Measurements from ENCODE around the gene SIRPB2.

- TF ChIP-seq CTCF (IDR thresholded peaks at IDR 0.05; ENCODE audit: low read depth, low read length, poor library complexity, severe bottlenecking) (no peak), EZH2phosphoT487 (IDR thresholded peaks at IDR 0.05; ENCODE audit: borderline replicate concordance, low read length) (no peak)
Measured at GRCh38 chr20:1472556-1473245, 18.5 kb downstream of the SIRPB2 start.

All from DOHH2 (cell line).